ENCODE measurements around the gene PTEN.
"Not testable (repeated sequence)": the region's sequence is repeated elsewhere in the genome, so short reads cannot be mapped to it uniquely, and the experiment has no call there.

PTEN gene

DNA sequence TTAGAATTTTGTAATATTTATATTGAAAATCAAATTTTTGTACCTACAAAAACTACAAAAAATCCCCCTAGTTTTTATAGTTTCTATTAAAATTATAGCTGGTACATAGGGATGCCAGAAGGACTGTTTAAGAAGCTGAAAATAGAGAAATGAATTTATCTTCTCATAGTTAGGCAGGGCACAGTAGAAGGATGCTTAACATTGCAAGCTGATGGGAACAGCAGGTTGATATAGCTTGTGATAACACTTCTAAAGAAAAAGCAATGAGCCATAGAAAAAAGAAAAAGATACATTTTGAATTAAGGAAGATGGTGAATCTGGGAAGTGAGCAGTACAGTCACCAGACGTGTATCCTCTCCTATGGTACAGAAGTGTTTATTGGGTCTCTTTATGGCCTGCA is 32.0 kb downstream of the PTEN start:
- no peak overlapping the region for H3K4me3 ChIP-seq (ENCODE audit: low read length)
- TF ChIP-seq, protein P1, sequence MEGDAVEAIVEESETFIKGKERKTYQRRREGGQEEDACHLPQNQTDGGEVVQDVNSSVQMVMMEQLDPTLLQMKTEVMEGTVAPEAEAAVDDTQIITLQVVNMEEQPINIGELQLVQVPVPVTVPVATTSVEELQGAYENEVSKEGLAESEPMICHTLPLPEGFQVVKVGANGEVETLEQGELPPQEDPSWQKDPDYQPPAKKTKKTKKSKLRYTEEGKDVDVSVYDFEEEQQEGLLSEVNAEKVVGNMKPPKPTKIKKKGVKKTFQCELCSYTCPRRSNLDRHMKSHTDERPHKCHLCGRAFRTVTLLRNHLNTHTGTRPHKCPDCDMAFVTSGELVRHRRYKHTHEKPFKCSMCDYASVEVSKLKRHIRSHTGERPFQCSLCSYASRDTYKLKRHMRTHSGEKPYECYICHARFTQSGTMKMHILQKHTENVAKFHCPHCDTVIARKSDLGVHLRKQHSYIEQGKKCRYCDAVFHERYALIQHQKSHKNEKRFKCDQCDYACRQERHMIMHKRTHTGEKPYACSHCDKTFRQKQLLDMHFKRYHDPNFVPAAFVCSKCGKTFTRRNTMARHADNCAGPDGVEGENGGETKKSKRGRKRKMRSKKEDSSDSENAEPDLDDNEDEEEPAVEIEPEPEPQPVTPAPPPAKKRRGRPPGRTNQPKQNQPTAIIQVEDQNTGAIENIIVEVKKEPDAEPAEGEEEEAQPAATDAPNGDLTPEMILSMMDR (conservative IDR thresholded peaks at IDR 0.05; ENCODE audit: low read length), result no peak
- DNase-seq (ENCODE audit: low read depth), result no peak

- TF ChIP-seq, protein P1 (conservative IDR thresholded peaks at IDR 0.05; ENCODE audit: low read length), result no peak
- no peak for DNase-seq (ENCODE audit: low read depth)
- H3K4me3 ChIP-seq (ENCODE audit: low read length), result no peak overlapping the region
Measured at GRCh38 chr10:87896216-87896615, 32.8 kb downstream of the PTEN start.

GRCh38 chr10:87897957-87898356 is 34.5 kb downstream of the PTEN start:
- not testable (repeated sequence) for DNase-seq (ENCODE audit: low read depth); H3K4me3 ChIP-seq (ENCODE audit: low read length)

DNA sequence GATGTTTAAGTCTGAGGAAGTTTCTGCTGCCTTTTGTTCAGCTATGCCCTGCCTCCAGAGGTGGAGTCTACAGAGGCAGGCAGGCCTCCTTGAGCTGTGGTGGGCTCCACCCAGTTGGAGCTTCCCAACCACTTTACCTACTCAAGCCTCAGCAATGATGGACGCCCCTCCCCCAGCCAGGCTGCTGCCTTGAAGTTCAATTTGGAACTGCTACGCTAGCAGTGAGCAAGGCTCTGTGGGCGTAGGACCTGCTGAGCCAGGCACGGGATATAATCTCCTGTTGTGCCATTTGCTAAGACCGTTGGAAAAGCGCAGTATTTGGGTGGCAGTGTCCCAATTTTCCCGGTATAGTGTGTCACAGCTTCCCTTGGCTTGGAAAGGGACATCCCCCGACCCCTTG is 40.0 kb downstream of the PTEN start:
- not testable (repeated sequence) for H3K4me3 ChIP-seq (ENCODE audit: low read length); DNase-seq (ENCODE audit: low read depth)

- TF ChIP-seq, protein P1 (conservative IDR thresholded peaks at IDR 0.05; ENCODE audit: low read length), result no peak
- no peak for DNase-seq (ENCODE audit: low read depth)
- no peak overlapping the region for H3K4me3 ChIP-seq (ENCODE audit: low read length)
Measured at GRCh38 chr10:87913156-87913921, 49.9 kb downstream of the PTEN start.

- TF ChIP-seq, protein P1 (conservative IDR thresholded peaks at IDR 0.05; ENCODE audit: low read length), result no peak
- H3K4me3 ChIP-seq (ENCODE audit: low read length), result no peak overlapping the region
- DNase-seq (ENCODE audit: low read depth), result no peak
Measured at GRCh38 chr10:87915406-87915805, 52.0 kb downstream of the PTEN start.

DNA sequence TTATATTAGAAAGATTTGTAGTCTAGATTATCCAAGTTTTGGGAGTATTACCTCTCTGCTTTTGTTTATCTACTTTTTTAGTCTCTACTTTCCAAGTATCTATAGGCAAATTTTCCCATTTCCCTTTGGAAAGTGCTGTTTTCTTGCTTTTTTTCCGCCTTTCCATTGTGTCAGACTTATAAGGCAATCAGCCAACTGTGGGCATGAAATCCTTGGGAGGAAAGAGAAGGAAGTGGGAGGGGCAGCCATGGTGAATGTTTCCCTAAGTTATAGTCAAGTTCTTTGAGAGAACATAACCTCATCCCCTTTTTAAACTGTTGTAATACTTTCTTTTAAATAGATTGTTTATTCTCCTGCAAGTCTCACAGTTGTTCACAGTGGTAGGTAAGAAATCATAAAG is 52.6 kb downstream of the PTEN start:
- no peak overlapping the region for H3K4me3 ChIP-seq (ENCODE audit: low read length)
- no peak for DNase-seq (ENCODE audit: low read depth)
- TF ChIP-seq, protein P1 (conservative IDR thresholded peaks at IDR 0.05; ENCODE audit: low read length), result no peak

DNA sequence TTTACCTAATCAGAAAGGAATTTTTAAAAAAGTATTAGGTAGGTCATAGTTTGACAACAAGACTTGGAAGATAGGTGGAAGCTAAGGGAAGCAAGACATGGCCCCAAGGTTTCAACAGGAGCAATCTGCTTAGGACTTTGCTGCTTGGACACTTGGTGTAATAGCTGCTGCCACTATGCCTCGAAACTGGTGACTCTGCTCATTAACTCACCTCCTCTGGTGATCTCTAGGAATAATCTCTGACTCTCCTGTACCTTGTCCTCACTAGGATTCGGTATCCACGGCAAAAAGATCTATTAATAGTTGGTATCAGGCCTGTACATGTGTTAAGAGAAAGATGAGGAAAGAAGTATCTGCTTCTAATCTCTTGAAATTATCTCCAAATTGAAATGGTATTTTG is 53.1 kb downstream of the PTEN start:
- no peak overlapping the region for H3K4me3 ChIP-seq (ENCODE audit: low read length)
- DNase-seq (ENCODE audit: low read depth), result no peak
- TF ChIP-seq, protein P1 (conservative IDR thresholded peaks at IDR 0.05; ENCODE audit: low read length), result no peak

Measured in AG10803 (cell line).